Peyer's patch (tissue), 4 donors: Measurements from ENCODE around the gene AZGP1. TPM values are rescaled to one million over a fixed set of nuclear protein-coding genes. Genes with fewer than 3 reads are reported as not detected.
A peak's percentile ranks its signal among the peaks of the same experiment; 100 is the strongest.

Source experiments
- DNase-seq, 3 donors: peaks; one replicate each; pipeline ENCODE4 v3.0.0-alpha.2; 2017 to 2019
- H3K27ac ChIP-seq, 4 donors: fragments of 200-600 bp; sonication (generic); one replicate each; pipeline ENCODE4 v1.5.1; 2016 to 2019
- H3K27me3 ChIP-seq, 2 donors: fragments of 200-600 bp; sonication (generic); one replicate each; pipeline ENCODE4 v1.5.1; 2019
- H3K36me3 ChIP-seq, 3 donors: fragments of 200-600 bp; sonication (generic); one replicate each; pipeline ENCODE4 v1.5.1; 2016 to 2019
- H3K4me1 ChIP-seq, 4 donors: fragments of 200-600 bp; sonication (generic); one replicate each; pipeline ENCODE4 v1.5.1; 2016 to 2019
- H3K4me3 ChIP-seq, 4 donors: fragments of 200-600 bp; sonication (generic); 1 replicate in 3 of 4; 2 replicates in 1 of 4; pipeline ENCODE4 v1.5.1; 2016 to 2019; ENCODE audit warnings: mild to moderate bottlenecking in 1 of 4
- H3K9me3 ChIP-seq, 4 donors: fragments of 200-600 bp; sonication (generic); one replicate each; pipeline ENCODE4 v1.5.1; 2016 to 2019; ENCODE audit warnings: mild to moderate bottlenecking in 1 of 4
- POLR2A ChIP-seq, 2 donors: fragments of 450-650 bp; IDR thresholded peaks; one replicate each; pipeline ENCODE4 v1.5.1; 2017; ENCODE audit warnings: antibody characterized with exemption in 2 of 2, mild to moderate bottlenecking in 2 of 2, moderate library complexity in 2 of 2
- total RNA-seq, 4 donors: library from RNA; depleted of rRNA; stranded (reverse); fragments of >200 nt; gene quantifications; one replicate each; pipeline ENCODE4 v1.1.0, GENCODE V29; 2016
- TF ChIP-seq, protein P1 (sequence below), 6 experiments: fragments of 450-650 bp in 4 of 6; fragments of 200-600 bp in 2 of 6; sonication (generic) in 1 of 6; IDR thresholded peaks; one replicate each; pipeline ENCODE4 v1.5.1; 2017 to 2019; ENCODE audit warnings: antibody characterized with exemption in 6 of 6, mild to moderate bottlenecking in 3 of 6, moderate library complexity in 1 of 6

Gene AZGP1
- 10 to 100 TPM in 3 of 4 donors, 1 to 10 TPM in 1; 3.3 to 30.3 (median 19.3) TPM for total RNA-seq

- DNase-seq: peak in 2 of 3 donors; percentile 74 to 76
- Histone ChIP-seq H3K4me3 (peak within 1 kb of the TSS in 1 of 4 donors; percentile 23), H3K27me3 (no peaks in the 10 kb centered on the region), H3K27ac (peak within 1 kb of the TSS in 1 of 4 donors; percentile 43), H3K36me3 (no peaks in the 10 kb centered on the region), H3K9me3 (no peaks in the 10 kb centered on the region), H3K4me1 (no peaks in the 10 kb centered on the region)
- no peak for TF ChIP-seq POLR2A (IDR thresholded peaks at IDR 0.05)
- TF ChIP-seq, protein P1, sequence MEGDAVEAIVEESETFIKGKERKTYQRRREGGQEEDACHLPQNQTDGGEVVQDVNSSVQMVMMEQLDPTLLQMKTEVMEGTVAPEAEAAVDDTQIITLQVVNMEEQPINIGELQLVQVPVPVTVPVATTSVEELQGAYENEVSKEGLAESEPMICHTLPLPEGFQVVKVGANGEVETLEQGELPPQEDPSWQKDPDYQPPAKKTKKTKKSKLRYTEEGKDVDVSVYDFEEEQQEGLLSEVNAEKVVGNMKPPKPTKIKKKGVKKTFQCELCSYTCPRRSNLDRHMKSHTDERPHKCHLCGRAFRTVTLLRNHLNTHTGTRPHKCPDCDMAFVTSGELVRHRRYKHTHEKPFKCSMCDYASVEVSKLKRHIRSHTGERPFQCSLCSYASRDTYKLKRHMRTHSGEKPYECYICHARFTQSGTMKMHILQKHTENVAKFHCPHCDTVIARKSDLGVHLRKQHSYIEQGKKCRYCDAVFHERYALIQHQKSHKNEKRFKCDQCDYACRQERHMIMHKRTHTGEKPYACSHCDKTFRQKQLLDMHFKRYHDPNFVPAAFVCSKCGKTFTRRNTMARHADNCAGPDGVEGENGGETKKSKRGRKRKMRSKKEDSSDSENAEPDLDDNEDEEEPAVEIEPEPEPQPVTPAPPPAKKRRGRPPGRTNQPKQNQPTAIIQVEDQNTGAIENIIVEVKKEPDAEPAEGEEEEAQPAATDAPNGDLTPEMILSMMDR (IDR thresholded peaks at IDR 0.05): no peak
Measured at GRCh38 chr7:99975782-99976521, at the start of gene AZGP1. Gene AZGP1, minus strand, starts transcription at chr7:99976031. Its CDS starts 11 bp downstream, at chr7:99976020.

- Histone ChIP-seq H3K4me3 (no peak overlapping the region), H3K27ac (no peak overlapping the region), H3K9me3 (no peaks in the 10 kb centered on the region), H3K36me3 (peaks cover 0 to 54% (median 4%) of the 10 kb centered on the region in 3 donors), H3K4me1 (peaks cover 0 to 19% (median 0%) of the 10 kb centered on the region in 4 donors), H3K27me3 (no peaks in the 10 kb centered on the region)
- no peak for DNase-seq
- TF ChIP-seq, protein P1 (IDR thresholded peaks at IDR 0.05): no peak
- no peak for TF ChIP-seq POLR2A (IDR thresholded peaks at IDR 0.05)
Measured at GRCh38 chr7:100024020-100024619, 48.3 kb upstream of the AZGP1 start.

- H3K4me3 ChIP-seq: no peak overlapping the region
- peaks cover 0 to 25% (median 0%) of the 10 kb centered on the region in 4 donors for H3K4me1 ChIP-seq
- peak overlapping the region in 1 of 4 donors; percentile 28 for H3K27ac ChIP-seq
- H3K9me3 ChIP-seq: no peaks in the 10 kb centered on the region
- DNase-seq: no peak
- TF ChIP-seq POLR2A (IDR thresholded peaks at IDR 0.05): no peak
- TF ChIP-seq, protein P1 (IDR thresholded peaks at IDR 0.05): no peak
- H3K27me3 ChIP-seq: no peaks in the 10 kb centered on the region
- peaks cover 0 to 52% (median 4%) of the 10 kb centered on the region in 3 donors for H3K36me3 ChIP-seq
Measured at GRCh38 chr7:100023526-100023925, 47.7 kb upstream of the AZGP1 start.

DNA sequence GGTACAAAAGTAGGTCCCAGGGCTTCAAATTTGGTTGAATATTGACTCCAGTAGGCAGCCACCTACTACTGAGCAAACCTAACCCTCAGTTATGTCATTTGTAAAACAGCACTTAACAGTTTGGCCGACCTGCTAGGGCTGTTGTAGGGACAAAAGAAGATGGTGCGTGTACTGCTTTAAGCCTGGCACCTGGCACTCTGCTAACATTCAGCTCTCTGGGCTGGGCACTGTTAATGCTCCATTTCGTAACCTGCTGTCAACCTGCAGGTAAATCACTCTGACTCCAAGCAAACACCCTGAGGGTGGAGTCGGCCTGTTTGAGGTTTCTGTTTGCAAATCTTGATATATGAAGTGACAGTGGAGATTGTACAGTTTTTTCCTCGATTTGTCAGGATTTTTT lies 46.8 kb upstream of the AZGP1 start:
- Histone ChIP-seq H3K4me3 (peak overlapping the region in 1 of 4 donors; percentile 7), H3K9me3 (no peaks in the 10 kb centered on the region), H3K4me1 (peaks cover 0 to 31% (median 0%) of the 10 kb centered on the region in 4 donors), H3K36me3 (peaks cover 0 to 52% (median 4%) of the 10 kb centered on the region in 3 donors), H3K27me3 (no peaks in the 10 kb centered on the region), H3K27ac (peak overlapping the region in 2 of 4 donors; percentile 28 to 33)
- peak in 1 of 3 donors; percentile 73 for DNase-seq
- TF ChIP-seq, protein P1 (IDR thresholded peaks at IDR 0.05): no peak
- no peak for TF ChIP-seq POLR2A (IDR thresholded peaks at IDR 0.05)

DNA sequence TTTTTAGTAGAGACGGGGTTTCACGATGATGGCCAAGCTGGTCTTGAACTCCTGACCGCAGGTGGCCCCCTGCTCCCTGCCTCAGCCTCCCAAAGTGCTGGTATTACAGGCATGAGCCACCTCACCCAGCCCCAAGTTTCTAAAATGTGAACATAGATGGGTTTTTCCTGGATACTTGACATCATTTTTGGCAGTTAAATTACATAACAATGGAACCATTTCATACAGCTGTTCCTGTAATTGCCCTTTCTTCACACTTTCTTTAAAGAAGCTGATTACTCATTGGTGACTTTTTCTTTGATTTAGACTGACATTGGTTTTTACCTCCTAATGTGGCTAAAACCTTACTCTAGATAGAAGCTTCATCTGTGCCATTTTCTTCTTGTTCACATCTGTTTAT lies 45.5 kb upstream of the AZGP1 start:
- Histone ChIP-seq H3K4me3 (no peak overlapping the region), H3K9me3 (no peaks in the 10 kb centered on the region), H3K36me3 (peaks cover 0 to 41% (median 4%) of the 10 kb centered on the region in 3 donors), H3K4me1 (peaks cover 0 to 45% (median 3%) of the 10 kb centered on the region in 4 donors), H3K27ac (no peak overlapping the region), H3K27me3 (no peaks in the 10 kb centered on the region)
- no peak for DNase-seq
- TF ChIP-seq POLR2A (IDR thresholded peaks at IDR 0.05): no peak
- TF ChIP-seq, protein P1 (IDR thresholded peaks at IDR 0.05): no peak
